Activated CD4-positive, alpha-beta T cell treated with anti-CD3 and anti-CD28 coated beads for 24 hours (primary cell): ENCODE results near the gene STX16.
"Not testable (repeated sequence)": the region's sequence is repeated elsewhere in the genome, so short reads cannot be mapped to it uniquely, and the experiment has no call there.

ENCODE experiments used
- DNase-seq, 2 donors: peaks; one replicate each; pipeline ENCODE4 v3.0.0-alpha.2; 2020; ENCODE audit warnings: low read depth in 2 of 2

The STX16 gene

DNA sequence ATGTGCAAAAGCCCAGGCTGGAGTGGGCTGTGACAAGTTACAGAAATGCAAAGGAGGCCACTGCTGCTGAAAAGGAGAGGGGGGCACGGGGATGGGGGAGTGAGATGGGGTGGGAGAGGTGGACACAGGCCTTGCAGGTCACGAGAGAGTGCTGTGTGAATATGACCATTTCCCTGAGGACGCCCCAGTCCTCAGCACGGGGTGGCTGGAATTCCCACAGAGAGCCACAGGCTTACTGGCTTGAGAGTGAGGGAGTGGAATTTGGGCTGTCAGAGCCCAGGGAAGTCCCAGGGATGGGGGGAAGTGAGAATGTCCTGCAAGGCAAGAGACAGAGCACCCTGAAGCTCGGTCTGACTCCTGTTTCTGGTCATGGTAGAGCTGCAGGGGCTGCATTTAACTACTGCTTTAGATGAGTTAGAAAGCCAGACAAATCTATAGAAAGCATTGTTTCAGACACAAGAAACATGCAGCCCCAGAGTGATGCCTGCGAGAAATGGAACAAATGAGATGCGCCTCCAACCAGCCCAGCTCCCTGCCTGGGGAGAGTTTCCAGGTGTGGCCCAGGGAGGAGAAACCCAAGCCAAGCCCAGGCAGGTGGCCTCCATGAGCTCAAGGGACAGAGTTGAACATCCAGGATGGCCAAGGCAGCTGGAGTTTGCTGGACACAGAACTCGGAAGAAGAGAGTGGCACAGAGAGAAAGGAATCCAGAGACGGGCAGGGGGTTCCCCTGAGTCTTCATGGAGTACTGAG is 72.0 kb downstream of the STX16 start:
- DNase-seq = no peak

DNA sequence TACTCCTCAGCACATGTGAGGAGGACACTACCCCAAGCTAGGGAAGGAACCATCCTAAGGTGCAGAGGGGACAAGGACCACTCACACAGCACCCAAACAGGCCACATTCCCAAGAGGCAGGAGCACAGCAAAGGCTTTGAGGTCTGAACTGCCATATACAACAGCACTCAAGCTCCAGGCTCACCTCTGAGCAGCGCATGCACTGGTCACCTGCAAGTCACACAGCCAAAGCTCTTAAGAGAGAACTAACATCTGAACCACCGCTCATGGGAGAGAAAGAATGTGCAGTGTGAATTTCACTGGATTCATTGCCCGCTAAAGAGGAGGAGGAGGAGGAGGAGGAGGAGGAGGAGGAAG is 72.5 kb downstream of the STX16 start:
- DNase-seq = no peak

DNA sequence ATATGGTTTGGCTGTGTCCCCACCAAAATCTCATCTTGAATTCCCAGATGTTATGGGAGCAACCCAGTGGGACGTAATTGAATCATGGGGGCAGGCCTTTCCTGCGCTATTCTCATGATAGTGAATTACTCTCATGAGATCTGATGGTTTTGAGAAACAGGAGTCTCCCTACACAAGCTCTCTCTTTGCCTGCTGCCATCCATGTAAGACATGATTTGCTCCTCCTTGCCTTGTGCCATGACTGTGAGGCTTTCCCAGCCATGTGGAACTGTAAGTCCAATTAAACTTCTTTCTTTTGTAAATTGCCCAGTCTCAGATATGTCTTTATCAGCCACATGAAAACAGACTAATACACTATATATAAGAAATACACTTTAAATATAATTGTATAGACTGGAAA is 75.1 kb downstream of the STX16 start:
- DNase-seq = not testable (repeated sequence)
